ENCODE results near the gene PAK1.

DNA sequence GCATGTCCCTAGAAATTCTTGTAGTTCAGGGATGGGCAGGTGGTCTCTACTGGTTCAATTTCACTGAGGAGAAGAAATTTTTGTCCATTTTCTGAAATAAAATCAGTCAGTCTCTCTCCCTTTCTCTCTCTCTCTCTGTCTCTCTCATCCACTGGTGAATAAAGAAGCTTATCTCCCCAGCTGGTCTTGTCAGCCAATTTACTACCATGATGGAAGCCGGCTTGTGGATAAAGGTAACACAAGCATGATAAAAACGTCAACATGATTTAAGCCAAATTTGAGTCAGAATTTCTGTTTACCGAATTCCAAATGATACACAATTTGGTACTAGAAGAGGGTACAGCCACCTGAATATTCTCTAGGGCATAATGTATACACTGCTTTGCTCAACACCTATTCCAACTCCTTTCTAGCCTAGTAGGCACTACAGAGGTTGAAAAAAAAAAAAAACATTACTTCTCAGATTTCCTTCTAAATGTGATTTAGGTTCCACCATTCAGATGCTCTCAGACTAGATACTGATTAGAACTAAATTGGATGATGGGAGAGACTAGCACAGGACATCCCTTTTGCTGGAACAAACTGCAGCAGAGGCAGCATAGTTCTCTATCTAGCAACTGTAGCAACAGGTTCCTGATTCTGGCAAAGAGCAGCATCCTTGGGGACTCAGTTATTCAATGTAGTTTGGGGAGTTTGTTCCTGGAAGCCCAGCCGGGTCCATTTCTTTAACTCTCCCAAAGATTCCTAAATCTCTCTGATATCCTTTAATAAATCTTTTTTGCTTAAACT, 18.8 kb downstream of the PAK1 start:
- TF ChIP-seq CTCF (IDR thresholded peaks at IDR 0.05) (no peak), POLR2AphosphoS5 (IDR thresholded peaks at IDR 0.05) (no peak), POLR2A (IDR thresholded peaks at IDR 0.05) (no peak), EP300 (IDR thresholded peaks at IDR 0.05) (no peak)
